H9 (cell line): ENCODE measurements around the gene SCN8A. TPM values are rescaled to one million over a fixed set of nuclear protein-coding genes. Genes with fewer than 3 reads are reported as not detected.

Experiments used
- DNase-seq: peaks from one replicate; pipeline ENCODE4 v3.0.0-alpha.2; 2017
- H2AFZ ChIP-seq: one replicate; pipeline ENCODE4 v1.6.1; 2013; ENCODE audit warnings: mild to moderate bottlenecking, low read length, control low read depth, moderate library complexity
- H2AK5ac ChIP-seq: 2 replicates; pipeline ENCODE4 v1.6.1; 2013; ENCODE audit warnings: low read length, control low read depth, mixed read lengths; ENCODE audit not compliant: insufficient read length
- H2BK120ac ChIP-seq: one replicate; pipeline ENCODE4 v1.6.1; 2013; ENCODE audit warnings: low read depth, mild to moderate bottlenecking, low read length, control low read depth, inconsistent platforms; ENCODE audit not compliant: poor library complexity, severe bottlenecking
- H2BK12ac ChIP-seq: 2 replicates; pipeline ENCODE4 v1.6.1; 2013; ENCODE audit warnings: low read length, control low read depth, mixed read lengths, low read depth; ENCODE audit not compliant: insufficient read length
- H2BK15ac ChIP-seq: 2 replicates; pipeline ENCODE4 v1.6.1; 2013; ENCODE audit warnings: low read depth, low read length, control low read depth
- H2BK20ac ChIP-seq: one replicate; pipeline ENCODE4 v1.6.1; 2013; ENCODE audit warnings: low read depth, mild to moderate bottlenecking, low read length, control low read depth, inconsistent platforms; ENCODE audit not compliant: poor library complexity, severe bottlenecking
- H2BK5ac ChIP-seq: 2 replicates; pipeline ENCODE4 v1.6.1; 2013; ENCODE audit warnings: low read length, control low read depth, mixed read lengths; ENCODE audit not compliant: insufficient read length
- H3K14ac ChIP-seq: 2 replicates; pipeline ENCODE4 v1.6.1; 2013; ENCODE audit warnings: low read length, control low read depth; ENCODE audit not compliant: insufficient read depth
- H3K18ac ChIP-seq: 2 replicates; pipeline ENCODE4 v1.6.1; 2013; ENCODE audit warnings: low read depth, mild to moderate bottlenecking, mixed read lengths, low read length, control low read depth; ENCODE audit not compliant: insufficient read length
- H3K23ac ChIP-seq: 2 replicates; pipeline ENCODE4 v1.6.1; 2013; ENCODE audit warnings: low read length, control low read depth, mixed read lengths, low read depth; ENCODE audit not compliant: insufficient read length
- H3K23me2 ChIP-seq: 2 replicates; pipeline ENCODE4 v1.6.1; 2013; ENCODE audit warnings: low read depth, mild to moderate bottlenecking, mixed read lengths, low read length, control low read depth; ENCODE audit not compliant: insufficient read length, poor library complexity, severe bottlenecking
- H3K27ac ChIP-seq: 2 replicates; pipeline ENCODE4 v1.5.1; 2013; ENCODE audit warnings: low read length, control low read depth, mixed read lengths, low read depth; ENCODE audit not compliant: insufficient read length
- H3K27me3 ChIP-seq: 2 replicates; pipeline ENCODE4 v1.6.1; 2013; ENCODE audit warnings: low read length, control low read depth, inconsistent platforms; ENCODE audit not compliant: insufficient read depth
- H3K4ac ChIP-seq: 2 replicates; pipeline ENCODE4 v1.6.1; 2013; ENCODE audit warnings: low read depth, mild to moderate bottlenecking, control low read depth, inconsistent platforms, low read length, moderate library complexity
- H3K4me1 ChIP-seq: 2 replicates; pipeline ENCODE4 v1.6.1; 2013; ENCODE audit warnings: low read length, control low read depth, inconsistent platforms; ENCODE audit not compliant: insufficient read depth
- H3K4me2 ChIP-seq: 2 replicates; pipeline ENCODE4 v1.6.1; 2013; ENCODE audit warnings: low read length, control low read depth, mixed read lengths; ENCODE audit not compliant: insufficient read length, insufficient read depth
- H3K56ac ChIP-seq: 2 replicates; pipeline ENCODE4 v1.6.1; 2013; ENCODE audit warnings: low read depth, mild to moderate bottlenecking, mixed read lengths, low read length, control low read depth; ENCODE audit not compliant: insufficient read length
- H3K79me1 ChIP-seq: 2 replicates; pipeline ENCODE4 v1.6.1; 2013; ENCODE audit warnings: low read depth, mild to moderate bottlenecking, moderate library complexity, low read length, control low read depth, inconsistent platforms; ENCODE audit not compliant: insufficient read depth, poor library complexity, severe bottlenecking
- H3K79me2 ChIP-seq: 2 replicates; pipeline ENCODE4 v1.6.1; 2013; ENCODE audit warnings: low read length, control low read depth, inconsistent platforms; ENCODE audit not compliant: insufficient read depth
- H3K9ac ChIP-seq: 2 replicates; pipeline ENCODE4 v1.6.1; 2013; ENCODE audit warnings: low read length, control low read depth, mixed read lengths; ENCODE audit not compliant: insufficient read length; ENCODE audit errors: extremely low read depth
- H3K9me3 ChIP-seq: one replicate; pipeline ENCODE4 v1.6.1; 2013; ENCODE audit warnings: low read depth, low read length, inconsistent platforms; ENCODE audit not compliant: control insufficient read depth
- H3T11ph ChIP-seq: one replicate; pipeline ENCODE4 v1.6.1; 2013; ENCODE audit warnings: mild to moderate bottlenecking, low read length, control low read depth, inconsistent platforms
- H4K20me1 ChIP-seq: one replicate; pipeline ENCODE4 v1.6.1; 2013; ENCODE audit not compliant: control insufficient read depth, insufficient read length, insufficient read depth
- H4K5ac ChIP-seq: 2 replicates; pipeline ENCODE4 v1.6.1; 2013; ENCODE audit warnings: low read depth, mild to moderate bottlenecking, mixed read lengths, low read length, control low read depth; ENCODE audit not compliant: insufficient read length
- H4K8ac ChIP-seq: replicated peaks from 2 replicates; pipeline ENCODE4 v1.6.1; 2013; ENCODE audit warnings: low read length, control low read depth, mixed read lengths, low read depth; ENCODE audit not compliant: insufficient read length
- H4K91ac ChIP-seq: 2 replicates; pipeline ENCODE4 v1.6.1; 2013; ENCODE audit warnings: low read depth, mild to moderate bottlenecking, moderate library complexity, mixed read lengths, low read length, control low read depth; ENCODE audit not compliant: insufficient read length
- H3K27ac Mint-ChIP-seq, 3 experiments: 2 replicates in 2 of 3; 3 replicates in 1 of 3; pipeline ENCODE4 v1.8.0; 2020 to 2021; ENCODE audit warnings: mixed read lengths in 3 of 3, mild to moderate bottlenecking in 1 of 3, moderate library complexity in 1 of 3
- H3K27me3 Mint-ChIP-seq: 2 replicates; pipeline ENCODE4 v1.8.0; 2021; ENCODE audit warnings: low read depth, mild to moderate bottlenecking, moderate library complexity, mixed read lengths
- H3K36me3 Mint-ChIP-seq, 3 experiments: 2 replicates in 2 of 3; 3 replicates in 1 of 3; pipeline ENCODE4 v1.8.0; 2020 to 2021; ENCODE audit warnings: low read depth in 3 of 3, mixed read lengths in 3 of 3; ENCODE audit not compliant: insufficient read depth in 1 of 3
- H3K4me1 Mint-ChIP-seq, 2 experiments: 2 replicates each; pipeline ENCODE4 v1.8.0; 2020; ENCODE audit warnings: mixed read lengths in 2 of 2
- H3K4me3 Mint-ChIP-seq, 2 experiments: 2 replicates in 1 of 2; 3 replicates in 1 of 2; pipeline ENCODE4 v1.8.0; 2020 to 2021; ENCODE audit warnings: mild to moderate bottlenecking in 2 of 2, mixed read lengths in 2 of 2, moderate library complexity in 1 of 2
- H3K9me3 Mint-ChIP-seq, 2 experiments: 2 replicates in 1 of 2; 3 replicates in 1 of 2; pipeline ENCODE4 v1.8.0; 2020; ENCODE audit warnings: mild to moderate bottlenecking in 2 of 2, mixed read lengths in 2 of 2, moderate library complexity in 1 of 2
- CTCF ChIP-seq: fragments of 200-600 bp; sonication (generic); conservative IDR thresholded peaks from 3 replicates; pipeline ENCODE4 v1.8.0; 2021; ENCODE audit warnings: antibody characterized with exemption, mild to moderate bottlenecking
- WGBS: extraction: QIAGEN DNeasy Blood & Tissue Kit; methylation state at CpG from one replicate; pipeline ENCODE4 v1.1.7; 2013; ENCODE audit warnings: missing lambda C conversion rate, low lambda C conversion rate, mixed read lengths; ENCODE audit not compliant: insufficient read length; ENCODE audit errors: extremely low coverage; 5-methylcytosine and 5-hydroxymethylcytosine counted together
- total RNA-seq: library from RNA; stranded (reverse); gene quantifications from 2 replicates; pipeline ENCODE4 v1.2.1, GENCODE V29; 2021

Gene SCN8A
- total RNA-seq, 1 experiment from 2014 or later, result 15.2 TPM

- Mint-ChIP-seq H3K4me1 (peaks cover 19 to 24% of the 10 kb centered on the region in 2 experiments), H3K9me3 (no peaks in the 10 kb centered on the region), H3K27ac (no peak overlapping the region), H3K4me3 (no peak overlapping the region; a peak in 1 of 5 replicates), H3K36me3 (no peaks in the 10 kb centered on the region; a peak in 1 of 7 replicates), H3K27me3 (no peaks in the 10 kb centered on the region)
- Histone ChIP-seq H3K9me3 (no peaks in the 10 kb centered on the region), H2BK5ac (no peak overlapping the region), H3K27ac (no peak overlapping the region), H2BK15ac (no peak overlapping the region), H3K4me1 (no peaks in the 10 kb centered on the region; the same call in 1 of the 2 replicates), H3K27me3 (no peaks in the 10 kb centered on the region), H3K79me1 (no peaks in the 10 kb centered on the region), H2AFZ (no peak overlapping the region), H2BK120ac (no peak overlapping the region), H3K18ac (no peak overlapping the region), H3T11ph (no peak overlapping the region), H3K9ac (no peak overlapping the region), H2AK5ac (no peak overlapping the region), H4K20me1 (no peaks in the 10 kb centered on the region), H3K79me2 (no peaks in the 10 kb centered on the region), H4K5ac (no peak overlapping the region), H3K23ac (no peak overlapping the region), H3K23me2 (no peaks in the 10 kb centered on the region), H3K56ac (no peak overlapping the region), H3K4ac (no peak overlapping the region), H2BK20ac (no peak overlapping the region), H4K91ac (no peak overlapping the region), H3K14ac (no peak overlapping the region), H3K4me2 (no peak overlapping the region), H4K8ac (no peak overlapping the region), H2BK12ac (no peak overlapping the region)
- no peak for TF ChIP-seq CTCF
- WGBS, result no CpG with 5 or more reads among the region's 9 CpGs
- DNase-seq, result no peak
Observed at GRCh38 chr12:51675071-51675803, 84.2 kb downstream of the SCN8A start.
